ENCODE results near the gene ACTA1.

DNA sequence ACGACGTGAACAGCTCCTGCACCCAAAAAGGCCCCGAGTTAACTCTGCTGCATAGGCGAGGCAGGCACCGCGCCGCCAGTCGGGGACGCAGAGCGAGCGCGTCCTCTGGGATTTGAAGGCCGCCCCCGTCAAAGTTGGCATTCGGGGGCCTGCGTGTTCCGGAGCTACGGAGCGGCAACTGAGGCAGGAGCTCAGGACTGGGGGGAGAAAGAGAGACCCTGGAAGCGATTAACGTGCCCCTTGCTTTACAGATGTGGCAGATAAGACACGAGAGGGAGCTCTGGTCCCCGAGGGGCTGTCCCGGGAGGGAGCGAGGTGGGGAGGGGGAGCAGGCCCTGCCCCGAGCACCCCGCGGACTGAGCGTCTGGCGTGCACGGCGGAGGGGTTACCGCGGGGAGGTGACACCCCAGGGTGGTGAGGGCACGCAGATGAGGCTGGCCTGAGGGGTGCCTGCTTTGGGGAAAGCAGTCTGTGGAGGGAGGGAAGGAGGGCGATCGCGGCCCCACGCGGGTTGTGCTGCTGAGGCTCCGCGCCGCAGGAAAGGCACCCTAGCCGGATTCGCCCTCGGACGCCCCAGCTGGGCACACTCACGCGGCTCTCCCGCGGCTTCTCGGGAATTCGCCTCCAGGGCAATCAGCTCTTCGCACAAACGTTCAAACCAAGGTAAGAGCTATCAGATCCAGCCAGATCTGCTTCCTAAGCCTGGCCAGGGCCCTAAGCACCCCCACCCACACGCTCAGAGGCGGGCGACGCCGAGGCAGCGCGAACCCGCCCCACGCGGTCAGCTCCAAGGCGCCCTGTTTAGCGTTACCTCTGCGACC, 26.5 kb downstream of the ACTA1 start:
- TF ChIP-seq, protein P1, sequence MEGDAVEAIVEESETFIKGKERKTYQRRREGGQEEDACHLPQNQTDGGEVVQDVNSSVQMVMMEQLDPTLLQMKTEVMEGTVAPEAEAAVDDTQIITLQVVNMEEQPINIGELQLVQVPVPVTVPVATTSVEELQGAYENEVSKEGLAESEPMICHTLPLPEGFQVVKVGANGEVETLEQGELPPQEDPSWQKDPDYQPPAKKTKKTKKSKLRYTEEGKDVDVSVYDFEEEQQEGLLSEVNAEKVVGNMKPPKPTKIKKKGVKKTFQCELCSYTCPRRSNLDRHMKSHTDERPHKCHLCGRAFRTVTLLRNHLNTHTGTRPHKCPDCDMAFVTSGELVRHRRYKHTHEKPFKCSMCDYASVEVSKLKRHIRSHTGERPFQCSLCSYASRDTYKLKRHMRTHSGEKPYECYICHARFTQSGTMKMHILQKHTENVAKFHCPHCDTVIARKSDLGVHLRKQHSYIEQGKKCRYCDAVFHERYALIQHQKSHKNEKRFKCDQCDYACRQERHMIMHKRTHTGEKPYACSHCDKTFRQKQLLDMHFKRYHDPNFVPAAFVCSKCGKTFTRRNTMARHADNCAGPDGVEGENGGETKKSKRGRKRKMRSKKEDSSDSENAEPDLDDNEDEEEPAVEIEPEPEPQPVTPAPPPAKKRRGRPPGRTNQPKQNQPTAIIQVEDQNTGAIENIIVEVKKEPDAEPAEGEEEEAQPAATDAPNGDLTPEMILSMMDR (IDR thresholded peaks at IDR 0.05; ENCODE audit: borderline replicate concordance, extremely low read depth, low read length, poor library complexity, severe bottlenecking) = no peak
- TF ChIP-seq EZH2 (IDR thresholded peaks at IDR 0.05; ENCODE audit: borderline replicate concordance, low read depth, low read length, severe bottlenecking) = no peak

Data from DND-41 (cell line).